SK-N-SH (cell line): Measurements from ENCODE around the gene NOD2.

Experiments used
- GABPA ChIP-seq: IDR thresholded peaks from 2 replicates; pipeline ENCODE4 v1.4.0; 2012; ENCODE audit warnings: low read depth, mild to moderate bottlenecking
- RFX5 ChIP-seq: IDR thresholded peaks from 2 replicates; pipeline ENCODE4 v1.6.1; 2012; ENCODE audit warnings: mild to moderate bottlenecking, improper control_type of control experiment, low read length
- TF ChIP-seq, protein P1 (sequence below): fragments of 200-600 bp; sonication (generic); IDR thresholded peaks from 2 replicates; pipeline ENCODE4 v1.6.1; 2017; ENCODE audit warnings: antibody characterized with exemption, mild to moderate bottlenecking, moderate library complexity
- TF ChIP-seq, protein P2 (sequence below): fragments of 150-350 bp; IDR thresholded peaks from 2 replicates; pipeline ENCODE4 v1.6.1; 2017; ENCODE audit warnings: antibody characterized with exemption, low read length, low read depth, borderline replicate concordance

DNA sequence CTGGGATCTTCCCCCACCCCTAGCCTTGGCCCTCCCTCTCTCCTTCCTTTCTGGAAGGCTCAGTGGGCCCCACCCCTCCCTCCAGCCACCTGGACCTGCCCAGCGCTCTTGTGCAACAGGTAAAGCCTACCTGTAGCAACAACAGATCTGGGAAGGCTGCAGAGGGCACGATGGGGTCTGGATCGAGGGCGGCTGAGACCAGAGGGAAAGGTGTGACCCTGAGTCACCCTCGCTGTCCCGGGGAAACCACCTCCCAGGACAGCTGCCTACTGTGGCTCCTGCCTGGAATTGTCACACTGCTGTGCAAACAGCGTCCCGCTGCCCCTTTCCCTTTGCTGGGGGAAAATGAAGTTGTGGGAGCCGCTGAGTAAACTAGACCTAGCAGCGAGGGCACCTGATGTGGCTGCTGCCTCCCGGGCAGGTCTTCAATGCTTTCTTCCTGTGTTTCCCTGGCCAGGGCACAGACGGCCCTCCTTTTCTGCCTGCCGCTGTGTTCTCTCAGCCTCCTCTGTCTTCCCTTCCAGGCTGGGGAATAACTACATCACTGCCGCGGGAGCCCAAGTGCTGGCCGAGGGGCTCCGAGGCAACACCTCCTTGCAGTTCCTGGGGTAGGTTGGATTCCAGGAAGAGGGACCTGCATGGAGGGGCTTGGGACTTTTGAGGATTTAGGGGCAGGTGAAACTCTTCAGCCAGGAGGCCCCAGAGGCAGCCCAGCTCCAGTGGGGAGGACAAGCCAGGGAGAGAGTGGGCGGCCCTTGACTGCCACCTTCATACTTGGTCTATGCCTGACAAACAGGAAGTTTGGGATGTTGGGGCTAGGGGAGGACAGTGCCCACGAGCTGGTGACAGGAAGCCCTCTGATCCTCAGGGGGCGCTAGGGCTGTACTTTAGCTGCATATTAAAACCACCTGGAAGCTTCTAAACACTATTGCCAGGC, 26.3 kb downstream of the NOD2 start:
- TF ChIP-seq, protein P1, sequence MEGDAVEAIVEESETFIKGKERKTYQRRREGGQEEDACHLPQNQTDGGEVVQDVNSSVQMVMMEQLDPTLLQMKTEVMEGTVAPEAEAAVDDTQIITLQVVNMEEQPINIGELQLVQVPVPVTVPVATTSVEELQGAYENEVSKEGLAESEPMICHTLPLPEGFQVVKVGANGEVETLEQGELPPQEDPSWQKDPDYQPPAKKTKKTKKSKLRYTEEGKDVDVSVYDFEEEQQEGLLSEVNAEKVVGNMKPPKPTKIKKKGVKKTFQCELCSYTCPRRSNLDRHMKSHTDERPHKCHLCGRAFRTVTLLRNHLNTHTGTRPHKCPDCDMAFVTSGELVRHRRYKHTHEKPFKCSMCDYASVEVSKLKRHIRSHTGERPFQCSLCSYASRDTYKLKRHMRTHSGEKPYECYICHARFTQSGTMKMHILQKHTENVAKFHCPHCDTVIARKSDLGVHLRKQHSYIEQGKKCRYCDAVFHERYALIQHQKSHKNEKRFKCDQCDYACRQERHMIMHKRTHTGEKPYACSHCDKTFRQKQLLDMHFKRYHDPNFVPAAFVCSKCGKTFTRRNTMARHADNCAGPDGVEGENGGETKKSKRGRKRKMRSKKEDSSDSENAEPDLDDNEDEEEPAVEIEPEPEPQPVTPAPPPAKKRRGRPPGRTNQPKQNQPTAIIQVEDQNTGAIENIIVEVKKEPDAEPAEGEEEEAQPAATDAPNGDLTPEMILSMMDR, result no peak
- TF ChIP-seq RFX5 (no peak), GABPA (no peak)
- TF ChIP-seq, protein P2, sequence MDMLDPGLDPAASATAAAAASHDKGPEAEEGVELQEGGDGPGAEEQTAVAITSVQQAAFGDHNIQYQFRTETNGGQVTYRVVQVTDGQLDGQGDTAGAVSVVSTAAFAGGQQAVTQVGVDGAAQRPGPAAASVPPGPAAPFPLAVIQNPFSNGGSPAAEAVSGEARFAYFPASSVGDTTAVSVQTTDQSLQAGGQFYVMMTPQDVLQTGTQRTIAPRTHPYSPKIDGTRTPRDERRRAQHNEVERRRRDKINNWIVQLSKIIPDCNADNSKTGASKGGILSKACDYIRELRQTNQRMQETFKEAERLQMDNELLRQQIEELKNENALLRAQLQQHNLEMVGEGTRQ, result no peak
